ENCODE data around the gene MRNIP.
"Not testable (repeated sequence)": the region's sequence is repeated elsewhere in the genome, so short reads cannot be mapped to it uniquely, and the experiment has no call there.

MRNIP gene

DNA sequence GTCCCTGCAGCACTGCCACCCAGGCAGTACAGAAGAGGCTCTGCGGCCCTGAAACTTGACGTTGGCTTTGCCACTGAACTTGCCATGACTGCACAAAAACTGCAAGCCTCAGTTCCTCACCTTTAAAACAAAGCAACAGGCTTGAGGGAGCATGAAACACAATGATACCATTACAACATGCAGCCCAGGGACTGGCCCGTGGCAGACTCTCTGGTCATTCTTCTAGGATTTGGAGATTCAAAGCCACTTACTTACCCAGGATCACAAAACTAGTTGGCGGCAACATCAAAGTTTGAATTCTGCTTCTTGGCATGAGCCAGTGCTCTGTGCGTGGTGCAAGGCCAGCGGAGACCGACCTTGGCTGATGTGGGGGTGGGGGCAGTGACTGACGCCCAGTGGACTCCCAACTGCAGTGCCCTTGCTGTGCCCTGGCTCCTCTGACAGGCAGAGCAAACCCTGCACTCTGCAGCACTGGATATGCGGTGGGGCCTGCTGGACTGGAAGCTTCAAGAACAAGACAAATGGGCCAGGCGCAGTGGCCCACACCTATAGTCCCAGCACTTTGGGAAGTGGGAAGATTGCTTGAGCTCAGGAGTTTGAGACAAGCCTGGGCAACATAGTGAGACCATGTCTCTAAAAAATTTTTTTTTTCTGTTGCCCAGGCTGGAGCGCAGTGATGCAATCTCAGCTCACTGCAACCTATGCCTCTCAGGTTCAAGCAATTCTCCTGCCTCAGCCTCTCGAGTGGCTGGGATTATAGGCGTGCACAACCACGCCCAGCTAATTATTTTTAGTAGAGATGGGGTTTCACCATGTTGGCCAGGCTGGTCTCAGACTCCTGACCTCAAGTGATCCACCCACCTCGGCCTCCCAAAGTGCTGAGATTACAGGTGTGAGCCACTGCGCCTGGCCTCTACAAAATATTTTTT, 19.0 kb downstream of the MRNIP start:
- no peak for DNase-seq (ENCODE audit: low read depth)

DNA sequence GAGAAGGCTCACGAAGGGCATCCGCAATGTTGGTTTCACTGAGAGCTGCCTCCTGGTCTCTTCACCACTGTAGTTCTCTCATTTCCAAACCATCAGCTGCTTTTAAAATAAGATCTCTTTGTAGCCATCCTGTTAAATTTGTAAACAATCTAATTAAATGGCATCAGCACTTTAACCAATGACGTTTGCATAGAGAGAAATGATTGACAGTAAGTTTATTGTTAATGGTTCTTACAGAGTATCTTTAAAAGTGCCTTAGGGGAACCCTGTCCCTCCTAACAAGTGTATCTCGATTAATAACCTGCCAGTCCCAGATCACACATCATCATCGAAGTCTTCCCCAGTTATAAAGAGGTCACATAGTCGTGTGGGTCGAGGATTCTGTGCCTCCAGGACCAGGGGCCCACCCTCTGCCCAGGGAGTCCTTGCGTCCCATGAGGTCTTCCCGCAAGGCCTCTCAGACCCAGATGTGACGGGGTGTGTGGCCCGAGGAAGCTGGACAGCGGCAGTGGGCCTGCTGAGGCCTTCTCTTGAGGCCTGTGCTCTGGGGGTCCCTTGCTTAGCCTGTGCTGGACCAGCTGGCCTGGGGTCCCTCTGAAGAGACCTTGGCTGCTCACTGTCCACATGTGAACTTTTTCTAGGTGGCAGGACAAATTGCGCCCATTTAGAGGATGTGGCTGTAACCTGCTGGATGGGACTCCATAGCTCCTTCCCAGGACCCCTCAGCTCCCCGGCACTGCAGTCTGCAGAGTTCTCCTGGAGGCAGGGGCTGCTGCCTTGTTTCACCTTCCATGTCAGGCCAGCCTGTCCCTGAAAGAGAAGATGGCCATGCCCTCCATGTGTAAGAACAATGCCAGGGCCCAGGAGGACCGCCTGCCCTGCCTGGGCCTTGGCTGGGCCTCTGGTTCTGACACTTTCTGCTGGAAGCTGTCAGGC, 21.3 kb downstream of the MRNIP start:
- no peak for DNase-seq (ENCODE audit: low read depth)

DNA sequence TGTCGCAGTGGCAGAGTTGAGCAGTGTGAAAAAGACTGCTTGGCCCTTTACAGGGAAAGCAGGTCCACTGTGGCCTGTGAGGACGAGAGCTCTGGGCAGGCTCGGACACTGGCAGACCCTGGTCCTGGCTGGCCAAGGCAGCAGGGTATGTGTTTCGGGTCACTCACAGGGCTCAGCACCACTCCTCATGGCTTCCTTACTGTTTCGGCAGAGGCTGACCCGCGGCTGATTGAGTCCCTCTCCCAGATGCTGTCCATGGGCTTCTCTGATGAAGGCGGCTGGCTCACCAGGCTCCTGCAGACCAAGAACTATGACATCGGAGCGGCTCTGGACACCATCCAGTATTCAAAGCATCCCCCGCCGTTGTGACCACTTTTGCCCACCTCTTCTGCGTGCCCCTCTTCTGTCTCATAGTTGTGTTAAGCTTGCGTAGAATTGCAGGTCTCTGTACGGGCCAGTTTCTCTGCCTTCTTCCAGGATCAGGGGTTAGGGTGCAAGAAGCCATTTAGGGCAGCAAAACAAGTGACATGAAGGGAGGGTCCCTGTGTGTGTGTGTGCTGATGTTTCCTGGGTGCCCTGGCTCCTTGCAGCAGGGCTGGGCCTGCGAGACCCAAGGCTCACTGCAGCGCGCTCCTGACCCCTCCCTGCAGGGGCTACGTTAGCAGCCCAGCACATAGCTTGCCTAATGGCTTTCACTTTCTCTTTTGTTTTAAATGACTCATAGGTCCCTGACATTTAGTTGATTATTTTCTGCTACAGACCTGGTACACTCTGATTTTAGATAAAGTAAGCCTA, 22.2 kb downstream of the MRNIP start:
- DNase-seq (ENCODE audit: low read depth) = no peak

DNA sequence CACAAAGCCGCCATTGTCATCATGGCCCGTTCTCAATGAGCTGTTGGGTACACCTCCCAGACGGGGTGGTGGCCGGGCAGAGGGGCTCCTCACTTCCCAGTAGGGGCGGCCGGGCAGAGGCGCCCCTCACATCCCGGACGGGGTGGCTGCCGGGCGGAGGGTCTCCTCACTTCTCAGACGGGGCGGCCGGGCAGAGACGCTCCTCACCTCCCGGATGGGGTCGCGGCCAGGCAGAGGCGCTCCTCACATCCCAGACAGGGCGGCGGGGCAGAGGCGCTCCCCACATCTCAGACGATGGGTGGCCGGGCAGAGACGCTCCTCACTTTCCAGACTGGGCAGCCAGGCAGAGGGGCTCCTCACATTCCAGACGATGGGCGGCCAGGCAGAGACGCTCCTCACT, 23.7 kb downstream of the MRNIP start:
- not testable (repeated sequence) for DNase-seq (ENCODE audit: low read depth)

DNA sequence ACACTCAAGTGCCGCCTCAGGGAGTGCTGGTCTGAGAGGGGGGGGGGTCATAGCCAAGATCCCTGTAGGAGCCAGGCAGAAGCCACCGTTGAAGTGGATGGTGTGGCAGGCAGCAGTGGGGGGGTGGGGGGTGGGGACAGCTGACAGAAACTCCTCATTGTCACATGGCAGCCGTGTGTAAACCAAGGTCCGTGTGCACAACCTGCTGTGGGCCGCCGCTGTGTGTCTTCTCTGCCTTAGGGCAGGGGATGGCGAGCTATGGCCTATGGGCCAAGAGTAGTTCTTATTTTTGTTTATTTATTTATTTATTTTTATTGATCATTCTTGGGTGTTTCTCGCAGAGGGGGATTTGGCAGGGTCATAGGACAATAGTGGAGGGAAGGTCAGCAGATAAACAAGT, 24.5 kb downstream of the MRNIP start:
- no peak for DNase-seq (ENCODE audit: low read depth)

DNA sequence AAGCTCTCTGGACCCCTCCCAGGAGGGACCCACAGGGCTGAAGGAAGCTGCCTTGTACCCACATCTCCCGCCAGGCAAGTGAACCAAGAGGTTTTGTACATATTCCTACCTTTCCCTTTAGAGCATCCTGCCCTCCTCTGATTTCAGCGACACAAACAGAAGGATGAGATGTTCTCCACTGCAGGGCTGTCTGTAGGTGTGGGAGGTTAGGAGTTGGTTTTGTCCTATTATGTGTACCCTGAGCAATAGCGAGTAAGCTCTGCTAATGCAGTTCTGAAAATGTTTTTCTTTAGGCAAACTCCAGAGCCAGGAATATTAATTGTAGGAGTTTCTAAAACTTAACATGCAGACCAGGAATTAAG, 24.9 kb downstream of the MRNIP start:
- no peak for DNase-seq (ENCODE audit: low read depth)

DNA sequence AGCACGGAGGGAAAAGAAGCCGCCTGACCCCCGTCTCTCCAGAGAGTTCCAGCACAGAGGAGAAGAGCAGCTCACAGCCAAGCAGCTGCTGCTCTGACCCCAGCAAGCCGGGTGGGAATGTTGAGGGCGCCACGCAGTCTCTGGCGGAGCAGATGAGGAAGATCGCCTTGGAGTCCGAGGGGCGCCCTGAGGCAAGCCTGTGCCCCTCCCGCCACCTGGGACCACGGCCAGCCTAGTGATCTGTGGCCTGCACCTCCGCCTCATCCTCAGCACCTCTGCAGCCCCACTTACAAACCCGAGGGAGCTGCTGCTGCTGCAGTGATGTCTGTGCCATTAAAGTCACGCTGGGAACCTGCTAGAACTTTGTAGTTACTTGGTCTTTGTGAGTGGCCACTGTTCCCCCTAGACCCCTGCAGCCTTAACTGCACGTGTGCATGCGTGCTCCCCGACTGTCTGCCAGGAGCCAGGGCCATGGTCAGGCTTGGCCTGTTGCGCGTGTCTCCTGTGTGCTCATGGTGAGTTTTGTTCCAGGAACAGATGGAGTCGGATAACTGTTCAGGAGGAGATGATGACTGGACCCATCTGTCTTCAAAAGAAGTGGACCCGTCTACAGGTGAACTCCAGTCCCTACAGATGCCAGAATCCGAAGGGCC, 25.4 kb downstream of the MRNIP start:
- no peak for DNase-seq (ENCODE audit: low read depth)

DNA sequence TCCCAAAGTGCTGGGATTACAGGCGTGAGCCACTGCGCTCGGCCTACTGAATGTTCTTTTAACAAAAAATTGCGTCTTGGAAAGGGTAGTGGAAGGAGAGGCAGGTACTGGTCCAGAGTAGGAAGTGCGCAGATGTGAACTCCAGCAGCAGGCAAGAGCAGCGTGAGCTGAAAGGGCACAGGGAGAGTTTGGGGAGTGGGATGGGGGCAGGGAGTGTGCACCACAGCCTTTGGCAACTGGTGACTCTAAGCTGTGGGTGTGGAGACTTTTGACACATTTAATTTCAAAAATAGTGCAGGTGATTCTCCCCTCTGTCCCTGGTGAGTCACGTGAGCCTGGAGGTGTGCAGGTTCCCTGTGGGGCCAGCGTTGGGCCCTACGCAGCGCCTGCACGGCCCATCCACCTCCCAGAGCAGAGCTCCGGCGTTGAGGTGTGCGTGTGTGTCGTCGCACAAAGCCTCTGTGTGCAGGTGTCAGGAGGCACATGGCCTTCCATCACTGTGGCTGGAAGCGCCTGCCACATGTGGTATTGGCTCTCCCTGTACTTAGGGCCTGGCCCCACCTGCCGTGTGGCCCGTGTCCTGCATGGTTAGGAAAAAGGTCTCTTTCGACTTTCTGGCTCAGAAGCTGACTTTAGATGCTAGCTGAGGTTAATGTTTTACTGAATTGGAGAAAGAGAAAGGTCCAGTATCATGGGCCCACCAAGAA, 26.4 kb downstream of the MRNIP start:
- DNase-seq (ENCODE audit: low read depth) = no peak

DNA sequence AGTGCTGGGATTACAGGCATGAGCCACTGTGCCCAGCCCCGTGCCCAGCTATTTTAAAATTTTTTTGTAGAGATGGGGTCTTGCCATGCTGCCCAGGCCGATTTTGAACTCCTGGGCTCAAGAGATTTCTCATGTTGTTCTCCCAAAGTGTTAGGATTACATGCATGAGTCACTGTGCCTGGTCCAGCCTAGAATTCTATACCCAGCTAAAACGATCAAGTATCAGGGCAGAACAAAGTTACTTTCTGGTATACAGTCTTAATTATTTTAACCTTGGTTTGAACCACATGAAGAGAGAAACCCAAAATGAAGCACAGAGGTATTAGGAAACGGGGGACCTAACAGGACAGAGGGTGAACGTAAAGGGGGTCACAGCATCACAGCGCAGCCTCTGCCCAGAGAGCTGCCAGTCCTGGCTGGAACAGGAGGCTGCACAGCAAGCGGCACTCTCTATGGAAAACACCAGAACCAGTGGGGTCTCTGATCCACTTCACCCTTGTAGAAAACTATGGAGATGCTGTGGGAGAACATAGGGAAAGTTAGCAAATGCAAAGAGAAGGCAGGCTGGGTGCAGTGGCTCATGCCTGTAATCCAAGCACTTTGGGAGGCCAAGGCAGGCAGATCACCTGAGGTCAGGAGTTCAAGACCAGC, 27.7 kb downstream of the MRNIP start:
- DNase-seq (ENCODE audit: low read depth) = no peak

DNA sequence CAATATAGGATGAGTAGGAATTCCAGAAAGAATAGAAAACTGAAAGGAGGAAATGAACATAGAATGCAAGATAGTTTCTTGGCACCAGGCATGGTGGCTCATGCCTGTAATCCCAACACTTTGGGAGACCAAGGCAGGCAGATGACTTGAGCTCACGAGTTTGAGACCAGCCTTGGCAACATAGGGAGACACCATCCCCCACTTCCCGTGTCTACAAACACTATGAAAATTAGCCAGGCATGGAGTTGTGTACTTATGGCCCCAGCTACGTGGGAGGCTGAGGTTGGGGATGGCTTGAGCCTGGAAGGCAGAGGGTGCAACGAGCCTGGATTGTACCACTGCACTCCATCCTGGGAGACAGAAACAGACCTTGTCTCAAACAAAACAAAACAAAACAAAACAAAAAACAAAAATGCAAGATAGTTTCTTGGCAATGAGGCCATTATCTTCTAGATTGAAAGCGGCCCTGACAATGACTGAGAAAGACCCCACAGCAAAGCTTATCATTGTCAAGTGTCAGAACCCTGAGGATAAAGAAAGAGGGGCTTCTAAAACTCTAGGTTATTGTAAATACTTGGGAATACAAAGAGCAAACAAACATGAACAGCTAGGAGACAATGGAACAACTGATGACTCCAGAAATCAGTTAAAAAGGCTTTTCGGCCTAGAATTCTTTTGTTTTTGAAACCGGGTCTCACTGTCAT, 28.7 kb downstream of the MRNIP start:
- DNase-seq (ENCODE audit: low read depth) = no peak

DNA sequence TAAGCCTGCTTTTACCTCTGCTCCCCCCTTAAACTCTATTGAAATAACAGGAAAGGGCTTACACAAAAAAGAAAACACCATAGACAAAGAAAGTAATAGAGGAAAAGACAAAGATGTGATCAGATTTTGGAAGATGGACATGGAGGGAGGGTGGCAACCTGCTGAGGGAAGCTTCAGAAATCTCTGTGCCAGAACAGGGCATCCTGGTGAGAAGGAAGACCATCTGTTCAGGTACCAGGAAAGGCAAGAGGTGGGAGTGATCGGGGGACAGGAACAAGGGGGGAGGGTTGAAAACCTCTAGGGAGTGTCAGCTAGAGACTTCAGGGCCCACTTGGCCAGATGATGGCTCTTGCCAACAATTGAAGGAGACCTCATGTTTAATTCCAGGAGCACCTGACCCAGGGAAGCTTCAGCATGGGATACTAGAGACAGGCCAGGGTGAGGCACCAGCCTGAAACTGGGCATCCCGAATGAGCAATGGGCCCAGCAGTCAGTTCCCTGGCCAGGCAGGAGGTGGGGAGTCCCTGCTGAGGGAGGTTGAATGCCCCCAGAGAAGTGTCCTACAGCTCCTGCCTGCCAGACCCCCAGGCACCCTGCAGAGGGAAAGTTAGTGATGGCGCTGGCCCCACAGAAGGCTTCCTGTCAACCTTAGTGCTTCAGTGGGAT, 29.7 kb downstream of the MRNIP start:
- DNase-seq (ENCODE audit: low read depth) = no peak

DNA sequence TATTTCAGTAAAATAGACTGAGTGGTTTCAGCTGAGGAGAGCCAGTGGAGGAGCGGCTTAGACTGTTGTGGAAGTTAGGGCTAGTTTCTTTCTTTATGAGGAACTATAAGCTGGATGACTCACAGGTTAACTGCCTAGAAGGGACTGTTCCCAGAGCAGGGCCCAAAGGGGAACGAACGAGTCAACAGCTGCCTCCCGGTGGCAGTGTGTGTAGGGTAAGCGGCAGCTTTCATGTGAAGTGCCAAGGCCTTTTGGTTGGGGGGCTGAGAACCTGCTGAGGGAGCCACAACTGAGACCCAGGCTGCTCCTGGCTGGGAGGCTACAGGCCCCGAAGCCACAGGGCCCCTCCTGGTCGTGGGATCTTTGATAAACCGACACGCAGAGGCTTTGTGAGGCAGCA, 30.9 kb downstream of the MRNIP start:
- DNase-seq (ENCODE audit: low read depth) = no peak

DNA sequence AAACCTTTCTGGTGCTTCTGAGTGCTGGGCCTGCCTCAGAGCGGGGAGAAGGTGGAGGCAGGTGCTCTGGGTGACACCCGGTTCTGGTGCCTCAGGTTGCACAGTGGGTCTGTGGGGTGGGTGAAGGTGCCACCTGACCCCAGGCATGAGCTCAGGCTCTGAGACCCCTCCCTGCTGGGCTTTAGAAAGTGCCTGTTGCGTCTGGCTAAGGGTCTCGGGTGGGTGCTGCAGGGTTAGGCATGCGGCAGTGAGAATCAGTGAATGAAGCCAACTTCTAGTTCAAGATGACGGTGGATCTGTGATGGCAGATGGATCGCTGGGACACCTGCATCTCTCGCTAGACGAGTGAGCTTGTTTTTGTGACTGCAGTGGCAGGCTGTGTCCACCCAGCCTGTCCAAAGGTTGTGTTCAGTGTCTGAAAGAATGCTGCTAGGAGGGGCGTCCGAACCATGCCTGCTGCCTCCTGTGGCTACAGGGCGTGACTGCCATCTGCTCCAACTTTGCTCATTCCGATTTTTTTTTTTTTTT, 32.9 kb downstream of the MRNIP start:
- no peak for DNase-seq (ENCODE audit: low read depth)

DNA sequence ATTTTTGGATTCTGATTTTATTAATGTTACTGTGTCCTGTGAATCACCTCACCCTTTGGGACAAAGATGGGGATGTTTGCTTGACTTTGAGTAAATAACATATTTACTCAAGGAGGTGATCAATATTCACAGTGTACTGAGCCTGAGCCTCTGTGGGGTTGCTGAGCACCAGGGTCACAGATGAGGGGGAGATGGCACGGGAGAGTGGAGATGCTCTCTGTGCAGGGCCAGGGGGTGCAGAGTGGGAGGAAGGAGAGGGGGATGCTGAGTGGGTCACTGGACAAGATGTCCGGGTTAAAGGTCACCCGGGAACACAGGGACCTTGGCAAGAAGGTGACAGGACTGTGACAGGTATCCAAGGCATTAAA, 33.9 kb downstream of the MRNIP start:
- no peak for DNase-seq (ENCODE audit: low read depth)

DNA sequence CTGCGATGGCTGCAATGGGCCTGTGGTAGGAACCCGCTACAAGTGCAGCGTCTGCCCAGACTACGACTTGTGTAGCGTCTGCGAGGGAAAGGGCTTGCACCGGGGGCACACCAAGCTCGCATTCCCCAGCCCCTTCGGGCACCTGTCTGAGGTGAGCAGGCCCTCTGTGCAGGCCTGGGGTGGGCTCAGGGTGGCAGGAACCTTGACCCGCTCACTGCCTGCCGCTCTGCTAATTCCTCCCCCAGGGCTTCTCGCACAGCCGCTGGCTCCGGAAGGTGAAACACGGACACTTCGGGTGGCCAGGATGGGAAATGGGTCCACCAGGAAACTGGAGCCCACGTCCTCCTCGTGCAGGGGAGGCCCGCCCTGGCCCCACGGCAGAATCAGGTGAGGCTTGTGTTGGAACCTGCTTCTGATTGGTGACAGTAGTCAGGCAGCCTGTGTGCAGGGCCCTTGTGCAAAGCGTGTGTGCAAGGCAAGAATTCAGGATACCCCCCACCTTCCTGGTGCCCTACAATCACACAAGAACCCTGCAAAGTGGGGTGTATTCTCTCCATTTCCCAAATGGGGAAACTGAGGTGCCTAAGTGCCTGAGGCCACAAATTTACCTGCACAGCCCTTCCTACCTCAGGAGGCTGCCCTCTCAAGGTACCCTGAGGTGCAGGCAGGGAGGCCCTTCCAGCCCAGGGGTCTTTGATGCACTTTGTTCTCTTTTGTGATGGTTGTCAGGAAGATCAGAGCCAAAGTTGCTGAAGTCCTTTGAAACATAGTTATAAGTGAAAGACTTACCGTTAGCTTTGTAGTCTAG, 34.5 kb downstream of the MRNIP start:
- DNase-seq (ENCODE audit: low read depth) = no peak

DNA sequence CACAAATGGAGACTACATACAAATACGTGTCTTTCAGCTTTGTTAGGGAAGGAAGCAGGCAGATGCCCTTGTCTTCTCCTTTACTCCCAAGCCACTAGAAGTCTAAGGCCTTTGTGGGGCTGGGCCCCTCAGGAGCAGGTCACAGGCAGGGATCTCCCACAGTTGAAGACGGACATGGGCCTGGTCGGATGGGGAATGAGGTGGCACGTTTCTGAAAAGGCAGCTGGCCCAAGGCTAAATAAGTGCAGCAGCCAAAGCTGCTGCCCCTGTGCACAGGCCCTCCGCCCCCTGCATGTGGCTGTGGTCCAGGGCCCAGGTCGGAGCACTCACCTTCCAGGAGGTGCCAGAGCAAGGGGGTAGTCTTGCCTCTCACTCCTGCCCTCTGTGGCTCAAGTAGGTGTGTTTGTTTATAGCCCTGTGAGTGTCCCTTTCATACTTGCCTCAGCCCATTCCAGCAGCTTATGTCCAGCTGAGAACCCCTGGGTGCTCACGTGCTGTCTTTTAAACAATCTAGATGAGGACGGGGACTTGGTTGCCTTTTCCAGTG, 36.1 kb downstream of the MRNIP start:
- DNase-seq (ENCODE audit: low read depth) = no peak

DNA sequence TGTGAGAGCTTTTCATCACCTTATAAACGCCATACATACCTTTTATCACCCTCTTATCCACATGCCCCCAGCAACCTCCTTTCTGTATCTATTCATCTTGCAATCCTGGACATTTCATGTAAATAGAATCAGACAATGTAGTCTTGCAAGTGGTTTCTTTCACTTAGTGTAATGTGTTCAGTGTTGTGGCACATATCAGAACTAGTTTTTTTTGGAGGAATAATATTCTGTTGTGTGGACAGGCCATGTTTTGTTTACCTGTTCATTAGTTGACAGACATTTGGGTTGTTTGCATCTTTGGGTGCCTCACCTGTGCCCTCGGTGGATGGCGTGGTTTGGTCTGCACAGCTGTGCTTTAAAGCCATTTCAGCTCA, 36.6 kb downstream of the MRNIP start:
- no peak for DNase-seq (ENCODE audit: low read depth)

All from HS-27A (cell line).